Naive thymus-derived CD8-positive, alpha-beta T cell (primary cell): ENCODE results near the gene MAPRE2. TPM values are rescaled to one million over a fixed set of nuclear protein-coding genes. Genes with fewer than 3 reads are reported as not detected.

Experiments
- ATAC-seq, 2 donors: fragments of 150-1000 bp; cut with Tn5 transposase in 1 of 2; sonication (Bioruptor Pico), chemical (Tn5 transposase) in 1 of 2; 1 replicate in 1 of 2; 2 replicates in 1 of 2; pipeline ENCODE4 v1.10.0; 2021; ENCODE audit warnings: mild to moderate bottlenecking in 2 of 2, moderate library complexity in 2 of 2
- POLR2A ChIA-PET: fragments of 350-600 bp; sonication (Branson Sonifier 250); formaldehyde crosslinking; loops from one replicate; lab custom pipeline; 2021; ENCODE audit warnings: antibody characterized with exemption; lab: Charles Lee
- DNase-seq, 10 donors: peaks; one replicate each; pipeline versions ENCODE4 v3.0.0 to v3.0.0-alpha.2; 2020 to 2022
- H3K27ac Mint-ChIP-seq, 10 donors: one replicate each; pipeline ENCODE4 v1.8.0; 2020 to 2022; ENCODE audit warnings: mild to moderate bottlenecking in 10 of 10, mixed read lengths in 10 of 10, moderate library complexity in 4 of 10, inconsistent platforms in 1 of 10
- H3K27me3 Mint-ChIP-seq, 5 donors: one replicate each; pipeline ENCODE4 v1.8.0; 2021 to 2022; ENCODE audit warnings: mixed read lengths in 5 of 5
- H3K36me3 Mint-ChIP-seq, 3 donors: one replicate each; pipeline ENCODE4 v1.8.0; 2020 to 2022; ENCODE audit warnings: mixed read lengths in 3 of 3, mild to moderate bottlenecking in 2 of 3, inconsistent platforms in 1 of 3
- H3K4me1 Mint-ChIP-seq, 4 donors: one replicate each; pipeline ENCODE4 v1.8.0; 2021 to 2022; ENCODE audit warnings: mixed read lengths in 4 of 4
- H3K4me3 Mint-ChIP-seq, 10 donors: one replicate each; pipeline ENCODE4 v1.8.0; 2020 to 2022; ENCODE audit warnings: mild to moderate bottlenecking in 10 of 10, mixed read lengths in 10 of 10, moderate library complexity in 6 of 10, inconsistent platforms in 1 of 10
- H3K9me3 Mint-ChIP-seq, 9 donors: one replicate each; pipeline ENCODE4 v1.8.0; 2020 to 2022; ENCODE audit warnings: mixed read lengths in 9 of 9, mild to moderate bottlenecking in 3 of 9, inconsistent platforms in 1 of 9, moderate library complexity in 1 of 9
- polyA plus RNA-seq, 3 donors: library from polyadenylated mRNA; unstranded; fragments of 300-500 nt; fragmentation: Illumina TruSeq; gene quantifications; one replicate each; pipeline ENCODE4 v1.2.3, GENCODE V29; 2021
- total RNA-seq, 8 experiments: library from RNA in 2 of 8; stranded (reverse) in 2 of 8; gene quantifications; one replicate each; pipeline ENCODE4 v1.2.3 and lab custom pipeline; 2021 to 2026

Gene MAPRE2
- total and polyA plus RNA-seq, 5 experiments from 2014 or later: 56.8 to 96.3 (median 86.2) TPM

- POLR2A ChIA-PET: interaction anchor here (2.1 to 4.4 kb wide), 2 partner anchors 10 to 305 kb away, joined by 8 to 121 read pairs; partner anchors contain the start of gene ZNF24
- peaks cover 0 to 4% (median 0%) of the 10 kb centered on the region in 5 donors for H3K27me3 Mint-ChIP-seq
- peaks cover 0 to 4% (median 0%) of the 10 kb centered on the region in 9 donors for H3K9me3 Mint-ChIP-seq
- H3K36me3 Mint-ChIP-seq: no peaks in the 10 kb centered on the region
- DNase-seq: no peak
- peak overlapping the region; percentile 42 to 99 (median 90) for H3K27ac Mint-ChIP-seq
- H3K4me3 Mint-ChIP-seq: peak overlapping the region in 2 of 10 donors; percentile 4 to 48
- peaks cover 21 to 63% (median 31%) of the 10 kb centered on the region in 4 donors for H3K4me1 Mint-ChIP-seq
- ATAC-seq: no peak
Observed at GRCh38 chr18:35038881-35039491, 2.2 kb upstream of the MAPRE2 start.

GRCh38 chr18:35040638-35040987 lies 600 bp upstream of the MAPRE2 start:
- Mint-ChIP-seq H3K36me3 (no peaks in the 10 kb centered on the region), H3K4me1 (peaks cover 27 to 76% (median 46%) of the 10 kb centered on the region in 4 donors), H3K27ac (peak overlapping the region; percentile 96 to 99 (median 99)), H3K4me3 (peak overlapping the region; percentile 87 to 98 (median 95)), H3K9me3 (peaks cover 0 to 1% (median 0%) of the 10 kb centered on the region in 9 donors), H3K27me3 (peaks cover 0 to 4% (median 0%) of the 10 kb centered on the region in 5 donors)
- ATAC-seq (no peak), DNase-seq (no peak)
- POLR2A ChIA-PET: interaction anchor here (0.6 to 4.4 kb wide), 12 partner anchors 12 to 304 kb away, joined by 3 to 121 read pairs (median 4); partner anchors contain the start of genes ZNF24 and ZNF397

- Mint-ChIP-seq H3K4me1 (peaks cover 35 to 85% (median 57%) of the 10 kb centered on the region in 4 donors), H3K27ac (peak overlapping the region; percentile 96 to 99 (median 99)), H3K4me3 (peak overlapping the region; percentile 87 to 98 (median 95)), H3K27me3 (peaks cover 0 to 4% (median 0%) of the 10 kb centered on the region in 5 donors), H3K9me3 (no peaks in the 10 kb centered on the region), H3K36me3 (no peaks in the 10 kb centered on the region)
- ATAC-seq: peak; percentile 3 to 4
- POLR2A ChIA-PET: interaction anchor here (1.0 to 4.4 kb wide), 9 partner anchors 13 to 1087 kb away, joined by 3 to 121 read pairs (median 5); partner anchors contain the start of genes ELP2, SLC39A6, ZNF24 and ZNF397
- DNase-seq: peak in 5 of 10 donors; percentile 24 to 48 (median 34)
Observed at GRCh38 chr18:35041815-35042387, 688 bp downstream of the MAPRE2 start.

GRCh38 chr18:35042389-35043071 lies 1.3 kb downstream of the MAPRE2 start:
- Mint-ChIP-seq H3K4me1 (peaks cover 38 to 87% (median 62%) of the 10 kb centered on the region in 4 donors), H3K27me3 (peaks cover 0 to 4% (median 0%) of the 10 kb centered on the region in 5 donors), H3K4me3 (peak overlapping the region; percentile 87 to 98 (median 95)), H3K36me3 (no peaks in the 10 kb centered on the region), H3K27ac (peak overlapping the region; percentile 96 to 99 (median 99)), H3K9me3 (no peaks in the 10 kb centered on the region)
- POLR2A ChIA-PET: interaction anchor here (1.0 to 4.4 kb wide), 7 partner anchors 14 to 1087 kb away, joined by 3 to 121 read pairs (median 5); partner anchors contain the start of genes ELP2, SLC39A6 and ZNF24
- ATAC-seq (peak; percentile 37 to 60), DNase-seq (peak in 6 of 10 donors; percentile 25 to 83 (median 68))

GRCh38 chr18:35043207-35043606 lies 2.0 kb downstream of the MAPRE2 start:
- Mint-ChIP-seq H3K36me3 (peaks cover 0 to 5% (median 3%) of the 10 kb centered on the region in 3 donors), H3K27ac (peak overlapping the region; percentile 96 to 99 (median 99)), H3K4me3 (peak overlapping the region; percentile 87 to 98 (median 95)), H3K27me3 (peaks cover 0 to 4% (median 0%) of the 10 kb centered on the region in 5 donors), H3K4me1 (peaks cover 41 to 87% (median 68%) of the 10 kb centered on the region in 4 donors), H3K9me3 (peaks cover 0 to 2% (median 0%) of the 10 kb centered on the region in 9 donors)
- ATAC-seq: no peak
- POLR2A ChIA-PET: interaction anchor here (1.0 to 4.4 kb wide), 4 partner anchors 14 to 301 kb away, joined by 3 to 121 read pairs (median 6); partner anchors contain the start of gene ZNF24
- DNase-seq: no peak

GRCh38 chr18:35045121-35045520 lies 3.9 kb downstream of the MAPRE2 start:
- DNase-seq (no peak), ATAC-seq (no peak)
- peaks cover 0 to 2% (median 0%) of the 10 kb centered on the region in 9 donors for H3K9me3 Mint-ChIP-seq
- H3K36me3 Mint-ChIP-seq: peaks cover 0 to 5% (median 3%) of the 10 kb centered on the region in 3 donors
- peaks cover 0 to 4% (median 0%) of the 10 kb centered on the region in 5 donors for H3K27me3 Mint-ChIP-seq
- peak overlapping the region; percentile 50 to 98 (median 80) for H3K4me3 Mint-ChIP-seq
- POLR2A ChIA-PET: interaction anchor here (0.5 to 3.3 kb wide), 3 partner anchors 16 to 359 kb away, joined by 3 to 21 read pairs (median 4); no protein-coding TSS in a partner anchor
- H3K27ac Mint-ChIP-seq: peak overlapping the region; percentile 85 to 99 (median 95)
- peaks cover 47 to 87% (median 77%) of the 10 kb centered on the region in 4 donors for H3K4me1 Mint-ChIP-seq

GRCh38 chr18:35045806-35046205 lies 4.6 kb downstream of the MAPRE2 start:
- H3K27me3 Mint-ChIP-seq: peaks cover 0 to 4% (median 0%) of the 10 kb centered on the region in 5 donors
- POLR2A ChIA-PET: interaction anchor here (0.6 to 3.3 kb wide), 3 partner anchors 15 to 186 kb away, joined by 3 to 21 read pairs (median 3); no protein-coding TSS in a partner anchor
- H3K27ac Mint-ChIP-seq: peak overlapping the region; percentile 50 to 99 (median 92)
- H3K9me3 Mint-ChIP-seq: peaks cover 0 to 2% (median 0%) of the 10 kb centered on the region in 9 donors
- peaks cover 51 to 89% (median 78%) of the 10 kb centered on the region in 4 donors for H3K4me1 Mint-ChIP-seq
- no peak for DNase-seq
- peak overlapping the region; percentile 29 to 98 (median 80) for H3K4me3 Mint-ChIP-seq
- peaks cover 0 to 5% (median 3%) of the 10 kb centered on the region in 3 donors for H3K36me3 Mint-ChIP-seq
- ATAC-seq: no peak

- ATAC-seq: no peak
- Mint-ChIP-seq H3K27me3 (no peaks in the 10 kb centered on the region), H3K4me1 (peaks cover 47 to 93% (median 88%) of the 10 kb centered on the region in 4 donors), H3K4me3 (peak overlapping the region in 8 of 10 donors; percentile 1 to 73 (median 33)), H3K36me3 (peaks cover 0 to 9% (median 3%) of the 10 kb centered on the region in 3 donors), H3K9me3 (peaks cover 0 to 2% (median 0%) of the 10 kb centered on the region in 9 donors), H3K27ac (peak overlapping the region; percentile 10 to 97 (median 77))
- no peak for DNase-seq
- POLR2A ChIA-PET: interaction anchor here (0.7 kb wide), 2 partner anchors 72 to 122 kb away, joined by 3 to 4 read pairs; no protein-coding TSS in a partner anchor
Observed at GRCh38 chr18:35047697-35048292, 6.6 kb downstream of the MAPRE2 start.

- peak in 1 of 2 donors; percentile 15 for ATAC-seq
- peaks cover 0 to 9% (median 8%) of the 10 kb centered on the region in 3 donors for H3K36me3 Mint-ChIP-seq
- H3K27me3 Mint-ChIP-seq: no peaks in the 10 kb centered on the region
- H3K4me3 Mint-ChIP-seq: peak overlapping the region; percentile 58 to 85 (median 80)
- H3K4me1 Mint-ChIP-seq: peaks cover 41 to 89% (median 85%) of the 10 kb centered on the region in 4 donors
- POLR2A ChIA-PET: interaction anchor here (0.6 to 1.4 kb wide), 2 partner anchors 23 to 122 kb away, joined by 3 read pairs; no protein-coding TSS in a partner anchor
- peak overlapping the region; percentile 70 to 95 (median 88) for H3K27ac Mint-ChIP-seq
- no peak for DNase-seq
- H3K9me3 Mint-ChIP-seq: peaks cover 0 to 2% (median 0%) of the 10 kb centered on the region in 9 donors
Observed at GRCh38 chr18:35049111-35050027, 8.2 kb downstream of the MAPRE2 start.

GRCh38 chr18:35050028-35050546 lies 8.9 kb downstream of the MAPRE2 start:
- Mint-ChIP-seq H3K27me3 (no peaks in the 10 kb centered on the region), H3K9me3 (peaks cover 0 to 2% (median 0%) of the 10 kb centered on the region in 9 donors), H3K27ac (peak overlapping the region; percentile 15 to 95 (median 87)), H3K4me3 (peak overlapping the region; percentile 58 to 85 (median 80)), H3K36me3 (peaks cover 0 to 12% (median 9%) of the 10 kb centered on the region in 3 donors), H3K4me1 (peaks cover 41 to 86% (median 84%) of the 10 kb centered on the region in 4 donors)
- DNase-seq: no peak
- POLR2A ChIA-PET: interaction anchor here (1.4 kb wide), 1 partner anchor 24 kb away, joined by 3 read pairs; no protein-coding TSS in a partner anchor
- peak in 1 of 2 donors; percentile 28 for ATAC-seq
